Ovary (tissue), 9 donors: ENCODE data around the gene MROH2A. TPM values are rescaled to one million over a fixed set of nuclear protein-coding genes. Genes with fewer than 3 reads are reported as not detected.
"Not testable (repeated sequence)": the region's sequence is repeated elsewhere in the genome, so short reads cannot be mapped to it uniquely, and the experiment has no call there.

Experiments
- DNase-seq, 5 donors: peaks; one replicate each; pipeline ENCODE4 v3.0.0-alpha.2; 2019 to 2020
- H3K27ac ChIP-seq, 2 donors: fragments of 200-600 bp; one replicate each; pipeline versions ENCODE4 v1.5.1 to v1.8.0; 2019 to 2022
- H3K27me3 ChIP-seq: fragments of 200-600 bp; one replicate; pipeline ENCODE4 v1.8.0; 2022
- H3K36me3 ChIP-seq: fragments of 200-600 bp; sonication (generic); one replicate; pipeline ENCODE4 v1.5.1; 2019
- H3K4me1 ChIP-seq: one replicate; pipeline ENCODE4 v1.8.1; 2013; ENCODE audit warnings: mild to moderate bottlenecking, moderate library complexity; ENCODE audit not compliant: insufficient read depth
- H3K4me3 ChIP-seq: fragments of 200-600 bp; sonication (generic); one replicate; pipeline ENCODE4 v1.5.1; 2017
- H3K9me3 ChIP-seq, 2 donors: fragments of 200-600 bp in 1 of 2; sonication (generic) in 1 of 2; one replicate each; pipeline versions ENCODE4 v1.5.1 to v1.8.1; 2013 to 2019; ENCODE audit warnings: mild to moderate bottlenecking in 1 of 2, moderate library complexity in 1 of 2
- EP300 ChIP-seq: sonication (generic); formaldehyde crosslinking; IDR thresholded peaks from one replicate; pipeline ENCODE4 v1.6.1; 2017; ENCODE audit warnings: antibody characterized with exemption
- POLR2A ChIP-seq: fragments of 450-650 bp; IDR thresholded peaks from one replicate; pipeline ENCODE4 v1.6.1; 2017; ENCODE audit warnings: antibody characterized with exemption, mild to moderate bottlenecking, moderate library complexity
- WGBS, 3 donors: extraction: QIAGEN DNeasy Blood & Tissue Kit in 1 of 3; methylation state at CpG; one replicate each; pipeline versions ENCODE4 v1.1.5 to v1.1.7; 2013 to 2017; 5-methylcytosine and 5-hydroxymethylcytosine counted together
- intact Hi-C, 4 donors: fragments of 100-400 bp; cut with DNase I; formaldehyde crosslinking; loops; one replicate each; pipeline versions ENCODE4 v1.11.0 to v1.15.1; 2022 to 2023
- polyA plus RNA-seq, 2 donors: library from polyadenylated mRNA; stranded (reverse); fragments of 200-250 nt in 1 of 2; fragments of 350-450 nt in 1 of 2; fragmentation: Illumina TruSeq in 1 of 2; extraction: RNeasy Lipid Tissue Mini Kit (QIAGEN cat#74804) in 1 of 2; gene quantifications; one replicate each; pipeline ENCODE4 v1.2.3, GENCODE V29; 2013 to 2014
- total RNA-seq, 7 donors: library from RNA; depleted of rRNA in 2 of 7; stranded (reverse); fragments of >200 nt in 2 of 7; fragmentation: NEBNext Ultra II Directional in 3 of 7; extraction: Animal tissue kit (Norgen Biotek cat#: 25700) in 3 of 7; gene quantifications; one replicate each; pipeline versions ENCODE4 v1.1.0 to v1.2.4, GENCODE V29; 2016 to 2023
- TF ChIP-seq, protein P1 (sequence below), 3 donors: fragments of 450-650 bp in 2 of 3; fragments of 200-600 bp in 1 of 3; IDR thresholded peaks; one replicate each; pipeline versions ENCODE4 v1.5.1 to v1.8.0; 2016 to 2022; ENCODE audit warnings: antibody characterized with exemption in 3 of 3, mild to moderate bottlenecking in 1 of 3
- donor health status: DM: no; HTN: no; CAD: no; lungs with moderate emphysema.
- donor health status: DM: no; HTN: no; CAD: no.
- donor health status: Bipolar disorder and iron deficiency.
- donor health status: DM: yes; HTN: yes; CAD: no.
- donor health status: DM: no; HTN: no; CAD: no.
- donor health status: DM: yes; HTN: yes; CAD: no.

Gene MROH2A
- total and polyA plus RNA-seq, 9 donors: not detected

DNA sequence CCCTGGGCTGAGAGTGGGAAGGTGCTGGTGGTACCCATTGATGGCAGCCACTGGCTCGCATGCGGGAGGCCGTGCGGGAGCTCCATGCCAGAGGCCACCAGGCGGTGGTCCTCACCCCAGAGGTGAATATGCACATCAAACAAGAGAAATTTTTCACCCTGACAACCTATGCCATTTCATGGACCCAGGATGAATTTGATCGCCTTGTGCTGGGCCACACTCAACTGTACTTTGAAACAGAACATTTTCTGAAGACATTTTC lies 30.9 kb upstream of the MROH2A start:
- no peaks in the 10 kb centered on the region for H3K27me3 ChIP-seq
- DNase-seq: no peak
- 89 to 98% (median 92%) methylated on average over 6 of the region's 6 CpGs for WGBS, 3 donors
- H3K4me3 ChIP-seq: no peak overlapping the region
- H3K9me3 ChIP-seq: peaks cover 0 to 4% of the 10 kb centered on the region in 2 donors
- H3K36me3 ChIP-seq: no peaks in the 10 kb centered on the region
- intact Hi-C loops: no loop called here
- no peaks in the 10 kb centered on the region for H3K4me1 ChIP-seq
- TF ChIP-seq POLR2A (no peak), EP300 (no peak)
- TF ChIP-seq, protein P1, sequence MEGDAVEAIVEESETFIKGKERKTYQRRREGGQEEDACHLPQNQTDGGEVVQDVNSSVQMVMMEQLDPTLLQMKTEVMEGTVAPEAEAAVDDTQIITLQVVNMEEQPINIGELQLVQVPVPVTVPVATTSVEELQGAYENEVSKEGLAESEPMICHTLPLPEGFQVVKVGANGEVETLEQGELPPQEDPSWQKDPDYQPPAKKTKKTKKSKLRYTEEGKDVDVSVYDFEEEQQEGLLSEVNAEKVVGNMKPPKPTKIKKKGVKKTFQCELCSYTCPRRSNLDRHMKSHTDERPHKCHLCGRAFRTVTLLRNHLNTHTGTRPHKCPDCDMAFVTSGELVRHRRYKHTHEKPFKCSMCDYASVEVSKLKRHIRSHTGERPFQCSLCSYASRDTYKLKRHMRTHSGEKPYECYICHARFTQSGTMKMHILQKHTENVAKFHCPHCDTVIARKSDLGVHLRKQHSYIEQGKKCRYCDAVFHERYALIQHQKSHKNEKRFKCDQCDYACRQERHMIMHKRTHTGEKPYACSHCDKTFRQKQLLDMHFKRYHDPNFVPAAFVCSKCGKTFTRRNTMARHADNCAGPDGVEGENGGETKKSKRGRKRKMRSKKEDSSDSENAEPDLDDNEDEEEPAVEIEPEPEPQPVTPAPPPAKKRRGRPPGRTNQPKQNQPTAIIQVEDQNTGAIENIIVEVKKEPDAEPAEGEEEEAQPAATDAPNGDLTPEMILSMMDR (IDR thresholded peaks at IDR 0.05): no peak
- H3K27ac ChIP-seq: no peak overlapping the region

DNA sequence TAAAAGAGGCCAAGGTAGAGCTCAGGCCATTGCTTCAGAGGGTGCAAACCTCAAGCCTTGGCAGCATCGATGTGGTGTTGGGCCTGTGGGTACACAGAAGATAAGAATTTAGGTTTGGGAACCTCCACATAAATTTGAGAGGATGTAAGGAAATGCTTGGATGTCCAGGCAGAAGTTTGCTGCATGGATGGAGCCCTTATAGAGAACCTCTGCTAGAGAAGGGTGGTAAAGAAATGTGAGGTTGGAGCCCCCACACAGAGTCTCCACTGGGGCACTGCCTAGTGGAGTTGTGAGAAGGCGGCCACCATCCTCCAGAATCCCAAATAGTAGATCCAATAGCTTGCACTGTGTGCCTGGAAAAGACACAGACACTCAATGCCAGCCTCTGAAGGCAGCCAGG lies 27.4 kb upstream of the MROH2A start:
- H3K27me3 ChIP-seq, H3K9me3 ChIP-seq, H3K4me3 ChIP-seq, H3K4me1 ChIP-seq, intact Hi-C loops, H3K27ac ChIP-seq, DNase-seq, H3K36me3 ChIP-seq: not testable (repeated sequence)
- 64 to 78% (median 67%) methylated on average over 2 of the region's 2 CpGs for WGBS, 3 donors

DNA sequence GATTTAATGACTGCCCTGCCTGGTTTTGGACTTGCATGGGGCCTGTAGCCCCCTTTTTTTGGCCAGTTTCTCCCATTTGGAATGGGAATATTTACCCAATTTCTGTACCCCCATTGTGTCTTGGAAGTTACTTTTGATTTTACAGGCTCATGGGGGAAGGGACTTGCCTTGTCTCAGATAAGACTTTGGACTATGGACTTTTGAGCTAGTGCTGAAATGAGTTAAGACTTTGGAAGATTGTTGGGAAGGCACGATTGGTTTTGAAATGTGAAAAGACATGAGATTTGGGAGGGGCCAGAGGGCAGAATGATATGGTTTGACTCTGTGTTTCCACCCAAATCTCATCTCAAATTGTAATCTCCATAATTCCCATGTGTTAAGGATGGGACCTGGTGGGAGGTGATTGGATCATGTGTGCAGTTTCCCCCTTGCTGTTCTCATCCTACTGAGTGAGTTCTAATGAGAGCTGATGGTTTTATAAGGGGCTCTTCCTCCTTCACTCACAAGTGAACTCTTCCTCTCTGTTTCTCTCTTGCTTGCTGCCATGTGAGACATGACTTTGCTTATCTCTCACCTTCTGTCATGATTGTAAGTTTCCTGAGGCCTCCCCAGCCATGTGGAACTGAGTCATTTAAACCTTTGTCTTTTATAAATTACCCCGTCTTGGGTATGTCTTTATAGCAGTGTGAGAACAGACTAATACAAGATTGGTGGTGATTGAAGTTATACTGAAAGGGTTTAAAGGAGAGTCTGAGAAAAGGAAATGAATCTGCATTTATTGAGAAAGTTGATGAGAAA lies 26.7 kb upstream of the MROH2A start:
- DNase-seq, H3K9me3 ChIP-seq, H3K27ac ChIP-seq, H3K4me3 ChIP-seq, H3K4me1 ChIP-seq, intact Hi-C loops, H3K27me3 ChIP-seq, H3K36me3 ChIP-seq: not testable (repeated sequence)
- WGBS, 3 donors: 62 to 71% (median 65%) methylated on average over 2 of the region's 2 CpGs

DNA sequence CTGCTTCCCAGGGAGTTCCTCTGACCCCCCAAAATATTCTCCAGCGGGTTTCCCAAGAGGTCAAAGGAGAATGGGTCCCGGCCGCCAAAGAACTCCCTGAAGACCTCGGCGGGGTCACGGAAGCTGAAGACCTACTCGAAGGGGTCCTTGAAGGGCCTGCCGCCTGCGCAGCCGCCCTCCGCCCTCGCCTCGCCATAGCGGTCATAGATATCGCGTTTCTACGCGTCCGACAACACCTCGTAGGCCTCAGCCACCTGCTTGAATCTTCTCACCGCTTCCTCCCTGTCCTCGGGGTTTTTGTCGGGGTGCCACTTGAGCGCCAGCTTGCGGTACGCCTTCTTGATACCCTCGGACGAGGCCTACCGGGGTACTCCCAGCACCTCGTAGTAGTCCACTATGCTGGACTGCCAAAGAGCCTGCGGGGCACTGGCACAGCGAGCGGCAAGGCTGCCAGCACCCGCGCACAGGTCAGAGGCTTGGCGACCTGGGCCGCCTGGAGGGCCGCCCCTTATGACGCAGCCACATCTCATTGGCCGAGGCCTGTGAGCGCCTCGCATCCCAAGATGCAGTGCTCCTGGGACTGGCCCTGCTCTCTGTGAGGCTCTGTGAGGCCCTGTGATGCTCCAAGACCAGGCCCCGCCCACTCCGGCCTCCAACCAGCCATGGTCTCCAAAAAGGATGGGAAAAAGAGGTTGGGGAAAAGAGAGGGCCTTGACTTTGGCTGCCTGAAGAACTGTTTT lies 23.1 kb upstream of the MROH2A start:
- H3K4me1 ChIP-seq: no peaks in the 10 kb centered on the region
- WGBS, 3 donors: 89 to 95% (median 94%) methylated on average over 42 to 44 of the region's 44 CpGs
- peaks cover 0 to 4% of the 10 kb centered on the region in 2 donors for H3K9me3 ChIP-seq
- no peaks in the 10 kb centered on the region for H3K27me3 ChIP-seq
- TF ChIP-seq, protein P1 (IDR thresholded peaks at IDR 0.05): no peak
- intact Hi-C loops: no loop called here
- H3K4me3 ChIP-seq: no peak overlapping the region
- no peaks in the 10 kb centered on the region for H3K36me3 ChIP-seq
- no peak overlapping the region for H3K27ac ChIP-seq
- DNase-seq: no peak

DNA sequence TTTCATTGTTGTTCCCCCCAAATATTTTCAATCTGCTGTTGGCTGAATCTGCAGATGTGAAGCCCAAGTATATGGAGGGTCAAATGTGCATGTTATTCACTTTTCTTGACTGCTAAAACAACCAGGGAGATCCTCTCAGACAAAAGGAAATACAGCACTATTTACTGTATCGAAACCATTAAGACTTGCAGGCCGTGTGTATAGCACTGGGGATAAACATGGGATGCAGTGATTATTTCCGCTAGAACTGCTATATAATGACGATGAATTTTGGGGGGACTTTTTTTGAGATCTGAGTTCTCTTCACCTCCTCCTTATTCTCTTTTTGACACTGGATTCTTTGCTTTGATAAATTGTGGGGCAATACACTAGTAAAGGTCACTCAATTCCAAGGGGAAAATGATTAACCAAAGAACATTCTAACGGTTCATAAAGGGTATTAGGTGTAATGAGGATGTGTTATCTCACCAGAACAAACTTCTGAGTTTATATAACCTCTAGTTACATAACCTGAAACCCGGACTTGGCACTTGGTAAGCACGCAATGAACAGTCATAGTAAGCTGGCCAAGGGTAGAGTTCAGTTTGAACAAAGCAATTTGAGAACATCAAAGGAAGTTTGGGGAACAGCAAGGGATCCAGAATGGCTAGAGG lies 21.6 kb upstream of the MROH2A start:
- no peaks in the 10 kb centered on the region for H3K36me3 ChIP-seq
- no peak for DNase-seq
- H3K27me3 ChIP-seq: no peaks in the 10 kb centered on the region
- TF ChIP-seq, protein P1 (IDR thresholded peaks at IDR 0.05): no peak
- TF ChIP-seq EP300 (no peak), POLR2A (no peak)
- intact Hi-C loops: no loop called here
- no peak overlapping the region for H3K27ac ChIP-seq
- no peak overlapping the region for H3K4me3 ChIP-seq
- 71 to 80% (median 75%) methylated on average over 7 of the region's 7 CpGs for WGBS, 3 donors
- H3K9me3 ChIP-seq: no peaks in the 10 kb centered on the region
- no peaks in the 10 kb centered on the region for H3K4me1 ChIP-seq
